Neural cell (in vitro differentiated cells): ENCODE results near the gene AGBL4. TPM values are rescaled to one million over a fixed set of nuclear protein-coding genes. Genes with fewer than 3 reads are reported as not detected.
"Not testable (repeated sequence)": the region's sequence is repeated elsewhere in the genome, so short reads cannot be mapped to it uniquely, and the experiment has no call there.

ENCODE experiments used
- H2AFZ ChIP-seq: fragments of 200-600, 300-800 bp; sonication (generic), shearing (Covaris generic); 2 replicates; pipeline ENCODE4 v1.6.0; 2014; ENCODE audit warnings: low read depth, mild to moderate bottlenecking, antibody characterized with exemption, low read length, moderate library complexity
- H3F3A ChIP-seq: fragments of 200-600 bp; shearing (Covaris generic); 2 replicates; pipeline ENCODE4 v1.6.1; 2016; ENCODE audit warnings: mild to moderate bottlenecking, moderate library complexity, mixed read lengths, antibody characterized with exemption, low read length; ENCODE audit not compliant: insufficient read depth, poor library complexity, severe bottlenecking
- H3K27ac ChIP-seq: fragments of 200-600, 300-800 bp; sonication (generic), shearing (Covaris generic); 2 replicates; pipeline ENCODE4 v1.5.1; 2014; ENCODE audit warnings: mild to moderate bottlenecking, low read length, moderate library complexity
- H3K27me3 ChIP-seq: fragments of 300-800, 200-600 bp; sonication (generic), shearing (Covaris generic); 2 replicates; pipeline ENCODE4 v1.6.0; 2014; ENCODE audit warnings: mild to moderate bottlenecking, low read depth, low read length, moderate library complexity; ENCODE audit not compliant: insufficient read depth
- H3K36me3 ChIP-seq: fragments of 300-800, 200-600 bp; sonication (generic), shearing (Covaris generic); 2 replicates; pipeline ENCODE4 v1.5.1; 2014; ENCODE audit warnings: mild to moderate bottlenecking, antibody characterized with exemption, low read length, moderate library complexity; ENCODE audit not compliant: insufficient read depth
- H3K4me2 ChIP-seq: fragments of 300-800, 200-600 bp; sonication (generic), shearing (Covaris generic); 2 replicates; pipeline ENCODE4 v1.6.0; 2014; ENCODE audit warnings: mild to moderate bottlenecking, low read length
- H3K4me3 ChIP-seq: fragments of 300-800, 200-600 bp; sonication (generic), shearing (Covaris generic); 2 replicates; pipeline ENCODE4 v1.5.1; 2014; ENCODE audit warnings: mild to moderate bottlenecking, low read length, moderate library complexity
- H3K79me2 ChIP-seq: fragments of 200-600 bp; shearing (Covaris generic); replicated peaks from 2 replicates; pipeline ENCODE4 v1.6.0; 2014; ENCODE audit warnings: mild to moderate bottlenecking, low read length, moderate library complexity; ENCODE audit not compliant: insufficient read depth
- H3K9ac ChIP-seq: fragments of 300-800, 200-600 bp; sonication (generic), shearing (Covaris generic); 2 replicates; pipeline ENCODE4 v1.6.1; 2016; ENCODE audit warnings: mild to moderate bottlenecking, low read length, mixed read lengths
- H3K9me2 ChIP-seq: fragments of 200-600 bp; shearing (Covaris generic); 2 replicates; pipeline ENCODE4 v1.6.1; 2016; ENCODE audit warnings: mild to moderate bottlenecking, low read length, mixed read lengths; ENCODE audit not compliant: insufficient read depth
- H3K9me3 ChIP-seq: fragments of 200-600, 300-800 bp; sonication (generic), shearing (Covaris generic); 2 replicates; pipeline ENCODE4 v1.6.1; 2016; ENCODE audit warnings: mild to moderate bottlenecking, mixed run types, low read length, moderate library complexity, mixed read lengths
- H4K20me1 ChIP-seq: fragments of 200-600 bp; shearing (Covaris generic); 2 replicates; pipeline ENCODE4 v1.6.1; 2016; ENCODE audit warnings: mild to moderate bottlenecking, mixed run types; ENCODE audit not compliant: insufficient read depth
- EP300 ChIP-seq: fragments of 450-650 bp; conservative IDR thresholded peaks from 2 replicates; pipeline ENCODE4 v1.6.1; 2014; ENCODE audit warnings: antibody characterized with exemption, mild to moderate bottlenecking, moderate library complexity; ENCODE audit not compliant: poor library complexity, severe bottlenecking
- EZH2 ChIP-seq: fragments of 200-600, 300-800 bp; shearing (Covaris generic), sonication (generic); IDR thresholded peaks from 2 replicates; pipeline ENCODE4 v1.6.1; 2014; ENCODE audit warnings: antibody characterized with exemption, low read length, borderline replicate concordance, mild to moderate bottlenecking; ENCODE audit not compliant: insufficient read depth, poor library complexity, severe bottlenecking
- MXI1 ChIP-seq: fragments of 450-650 bp; conservative IDR thresholded peaks from 2 replicates; pipeline ENCODE4 v1.6.1; 2014; ENCODE audit warnings: antibody characterized with exemption, mild to moderate bottlenecking; ENCODE audit not compliant: poor library complexity, severe bottlenecking
- POLR2AphosphoS5 ChIP-seq: IDR thresholded peaks from 2 replicates; pipeline ENCODE4 v1.6.1; 2012
- RAD21 ChIP-seq: fragments of 450-650 bp; conservative IDR thresholded peaks from 2 replicates; pipeline ENCODE4 v1.6.1; 2014; ENCODE audit warnings: antibody characterized with exemption, mild to moderate bottlenecking, moderate library complexity
- SMC3 ChIP-seq: fragments of 450-650 bp; conservative IDR thresholded peaks from 2 replicates; pipeline ENCODE4 v1.6.1; 2014; ENCODE audit warnings: antibody characterized with exemption, mild to moderate bottlenecking, moderate library complexity; ENCODE audit not compliant: poor library complexity
- TAF1 ChIP-seq: IDR thresholded peaks from 2 replicates; pipeline ENCODE4 v1.6.1; 2012; ENCODE audit warnings: low read depth
- polyA plus RNA-seq: library from polyadenylated mRNA; depleted of rRNA; stranded (reverse); fragments of >200 nt; gene quantifications from 2 replicates; pipeline ENCODE4 v1.2.3, GENCODE V29; 2014
- TF ChIP-seq, protein P1 (sequence below): IDR thresholded peaks from 2 replicates; pipeline ENCODE4 v1.6.1; 2012; ENCODE audit warnings: borderline replicate concordance
- TF ChIP-seq, protein P2 (sequence below): fragments of 450-650 bp; IDR thresholded peaks from 2 replicates; pipeline ENCODE4 v1.5.1; 2014; ENCODE audit warnings: antibody characterized with exemption, mild to moderate bottlenecking, moderate library complexity; ENCODE audit not compliant: poor library complexity, severe bottlenecking

Gene AGBL4
- polyA plus RNA-seq, 1 donor from 2014 or later: 1.3 TPM

- Histone ChIP-seq H3F3A (no peaks in the 10 kb centered on the region), H3K27me3 (no peaks in the 10 kb centered on the region), H3K9ac (no peak overlapping the region), H3K27ac (no peak overlapping the region), H3K36me3 (no peaks in the 10 kb centered on the region), H3K4me2 (no peak overlapping the region), H3K4me3 (no peak overlapping the region), H3K9me2 (no peaks in the 10 kb centered on the region), H3K9me3 (no peaks in the 10 kb centered on the region), H2AFZ (no peak overlapping the region), H3K79me2 (no peaks in the 10 kb centered on the region), H4K20me1 (no peaks in the 10 kb centered on the region)
- TF ChIP-seq, protein P1, sequence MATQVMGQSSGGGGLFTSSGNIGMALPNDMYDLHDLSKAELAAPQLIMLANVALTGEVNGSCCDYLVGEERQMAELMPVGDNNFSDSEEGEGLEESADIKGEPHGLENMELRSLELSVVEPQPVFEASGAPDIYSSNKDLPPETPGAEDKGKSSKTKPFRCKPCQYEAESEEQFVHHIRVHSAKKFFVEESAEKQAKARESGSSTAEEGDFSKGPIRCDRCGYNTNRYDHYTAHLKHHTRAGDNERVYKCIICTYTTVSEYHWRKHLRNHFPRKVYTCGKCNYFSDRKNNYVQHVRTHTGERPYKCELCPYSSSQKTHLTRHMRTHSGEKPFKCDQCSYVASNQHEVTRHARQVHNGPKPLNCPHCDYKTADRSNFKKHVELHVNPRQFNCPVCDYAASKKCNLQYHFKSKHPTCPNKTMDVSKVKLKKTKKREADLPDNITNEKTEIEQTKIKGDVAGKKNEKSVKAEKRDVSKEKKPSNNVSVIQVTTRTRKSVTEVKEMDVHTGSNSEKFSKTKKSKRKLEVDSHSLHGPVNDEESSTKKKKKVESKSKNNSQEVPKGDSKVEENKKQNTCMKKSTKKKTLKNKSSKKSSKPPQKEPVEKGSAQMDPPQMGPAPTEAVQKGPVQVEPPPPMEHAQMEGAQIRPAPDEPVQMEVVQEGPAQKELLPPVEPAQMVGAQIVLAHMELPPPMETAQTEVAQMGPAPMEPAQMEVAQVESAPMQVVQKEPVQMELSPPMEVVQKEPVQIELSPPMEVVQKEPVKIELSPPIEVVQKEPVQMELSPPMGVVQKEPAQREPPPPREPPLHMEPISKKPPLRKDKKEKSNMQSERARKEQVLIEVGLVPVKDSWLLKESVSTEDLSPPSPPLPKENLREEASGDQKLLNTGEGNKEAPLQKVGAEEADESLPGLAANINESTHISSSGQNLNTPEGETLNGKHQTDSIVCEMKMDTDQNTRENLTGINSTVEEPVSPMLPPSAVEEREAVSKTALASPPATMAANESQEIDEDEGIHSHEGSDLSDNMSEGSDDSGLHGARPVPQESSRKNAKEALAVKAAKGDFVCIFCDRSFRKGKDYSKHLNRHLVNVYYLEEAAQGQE: no peak
- TF ChIP-seq EP300: no peak
- TF ChIP-seq POLR2AphosphoS5: no peak
- TF ChIP-seq SMC3: no peak
- TF ChIP-seq TAF1: no peak
These were observed 692.5 kb downstream of the AGBL4 start for GRCh38 chr1:49331066-49331852.

DNA sequence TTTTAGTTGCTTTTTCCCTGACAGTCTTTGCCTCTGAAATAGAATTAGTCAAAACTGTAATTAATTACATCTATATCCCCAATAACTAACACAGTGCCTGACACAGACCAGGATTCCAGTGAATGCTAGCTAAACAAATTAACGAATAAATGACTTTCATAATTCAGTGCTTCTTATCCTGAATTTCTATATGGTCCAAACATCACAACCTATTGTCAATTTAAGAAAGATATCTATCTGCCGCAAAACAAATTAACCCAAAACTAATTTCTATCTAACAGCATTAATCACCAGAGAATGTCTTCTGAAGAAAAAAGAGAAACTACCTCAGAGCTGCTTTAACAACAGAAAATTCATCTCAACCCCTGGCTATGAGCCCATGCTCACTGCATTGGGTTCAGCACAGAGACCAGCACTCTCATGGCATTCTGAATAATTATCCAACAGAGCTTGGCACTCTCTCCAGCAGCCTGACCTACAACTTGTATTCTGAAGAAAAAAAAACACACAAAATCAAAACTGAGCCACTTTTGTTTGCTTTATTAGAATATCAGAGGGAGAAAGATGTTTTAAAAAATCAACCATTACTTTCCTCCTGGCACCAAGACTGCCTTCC is 699.7 kb downstream of the AGBL4 start:
- Histone ChIP-seq H3K9ac (no peak overlapping the region), H3K9me3 (no peaks in the 10 kb centered on the region), H3K9me2 (no peaks in the 10 kb centered on the region), H3K79me2 (no peaks in the 10 kb centered on the region), H3K36me3 (no peaks in the 10 kb centered on the region), H3K27ac (no peak overlapping the region), H4K20me1 (no peaks in the 10 kb centered on the region), H3K4me2 (no peak overlapping the region), H3K27me3 (no peaks in the 10 kb centered on the region), H3K4me3 (no peak overlapping the region), H3F3A (no peaks in the 10 kb centered on the region), H2AFZ (no peak overlapping the region)
- no peak for TF ChIP-seq TAF1
- no peak for TF ChIP-seq POLR2AphosphoS5
- TF ChIP-seq MXI1: no peak
- TF ChIP-seq EP300: no peak
- TF ChIP-seq, protein P1: no peak
- TF ChIP-seq SMC3: no peak
- TF ChIP-seq, protein P2, sequence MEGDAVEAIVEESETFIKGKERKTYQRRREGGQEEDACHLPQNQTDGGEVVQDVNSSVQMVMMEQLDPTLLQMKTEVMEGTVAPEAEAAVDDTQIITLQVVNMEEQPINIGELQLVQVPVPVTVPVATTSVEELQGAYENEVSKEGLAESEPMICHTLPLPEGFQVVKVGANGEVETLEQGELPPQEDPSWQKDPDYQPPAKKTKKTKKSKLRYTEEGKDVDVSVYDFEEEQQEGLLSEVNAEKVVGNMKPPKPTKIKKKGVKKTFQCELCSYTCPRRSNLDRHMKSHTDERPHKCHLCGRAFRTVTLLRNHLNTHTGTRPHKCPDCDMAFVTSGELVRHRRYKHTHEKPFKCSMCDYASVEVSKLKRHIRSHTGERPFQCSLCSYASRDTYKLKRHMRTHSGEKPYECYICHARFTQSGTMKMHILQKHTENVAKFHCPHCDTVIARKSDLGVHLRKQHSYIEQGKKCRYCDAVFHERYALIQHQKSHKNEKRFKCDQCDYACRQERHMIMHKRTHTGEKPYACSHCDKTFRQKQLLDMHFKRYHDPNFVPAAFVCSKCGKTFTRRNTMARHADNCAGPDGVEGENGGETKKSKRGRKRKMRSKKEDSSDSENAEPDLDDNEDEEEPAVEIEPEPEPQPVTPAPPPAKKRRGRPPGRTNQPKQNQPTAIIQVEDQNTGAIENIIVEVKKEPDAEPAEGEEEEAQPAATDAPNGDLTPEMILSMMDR: no peak
- no peak for TF ChIP-seq EZH2
- TF ChIP-seq RAD21: no peak

DNA sequence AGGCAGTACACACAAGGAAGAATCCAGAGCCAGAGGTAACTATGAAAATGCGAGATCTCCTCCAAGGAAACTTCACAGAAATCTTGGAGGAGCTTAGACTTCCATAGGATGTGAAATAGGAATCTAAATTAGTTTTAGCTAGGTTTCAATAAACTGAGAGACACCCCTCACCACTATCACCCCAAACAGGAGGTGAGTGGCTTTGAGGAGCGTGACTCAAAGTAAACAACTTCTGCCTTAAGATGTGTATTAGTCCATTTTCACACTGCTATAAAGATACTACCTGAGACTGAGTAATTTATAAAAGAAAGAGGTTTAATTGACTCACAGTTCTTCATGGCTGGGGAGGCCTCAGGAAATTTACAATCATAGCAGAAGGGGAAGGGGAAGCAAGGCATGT is 703.3 kb downstream of the AGBL4 start:
- H3K27ac ChIP-seq, H3K4me2 ChIP-seq, H3K9me3 ChIP-seq, H2AFZ ChIP-seq, H4K20me1 ChIP-seq, H3K9ac ChIP-seq, H3K4me3 ChIP-seq, H3F3A ChIP-seq, H3K79me2 ChIP-seq, H3K27me3 ChIP-seq, H3K36me3 ChIP-seq, H3K9me2 ChIP-seq: not testable (repeated sequence)
